GM21515 (cell line): ENCODE data around the gene POLR2L.

Source experiments
- ATAC-seq: cut with Tn5 transposase; IDR thresholded peaks from one replicate; pipeline ENCODE4 v1.9.1; 2021; ENCODE audit not compliant: unreplicated experiment

POLR2L gene

DNA sequence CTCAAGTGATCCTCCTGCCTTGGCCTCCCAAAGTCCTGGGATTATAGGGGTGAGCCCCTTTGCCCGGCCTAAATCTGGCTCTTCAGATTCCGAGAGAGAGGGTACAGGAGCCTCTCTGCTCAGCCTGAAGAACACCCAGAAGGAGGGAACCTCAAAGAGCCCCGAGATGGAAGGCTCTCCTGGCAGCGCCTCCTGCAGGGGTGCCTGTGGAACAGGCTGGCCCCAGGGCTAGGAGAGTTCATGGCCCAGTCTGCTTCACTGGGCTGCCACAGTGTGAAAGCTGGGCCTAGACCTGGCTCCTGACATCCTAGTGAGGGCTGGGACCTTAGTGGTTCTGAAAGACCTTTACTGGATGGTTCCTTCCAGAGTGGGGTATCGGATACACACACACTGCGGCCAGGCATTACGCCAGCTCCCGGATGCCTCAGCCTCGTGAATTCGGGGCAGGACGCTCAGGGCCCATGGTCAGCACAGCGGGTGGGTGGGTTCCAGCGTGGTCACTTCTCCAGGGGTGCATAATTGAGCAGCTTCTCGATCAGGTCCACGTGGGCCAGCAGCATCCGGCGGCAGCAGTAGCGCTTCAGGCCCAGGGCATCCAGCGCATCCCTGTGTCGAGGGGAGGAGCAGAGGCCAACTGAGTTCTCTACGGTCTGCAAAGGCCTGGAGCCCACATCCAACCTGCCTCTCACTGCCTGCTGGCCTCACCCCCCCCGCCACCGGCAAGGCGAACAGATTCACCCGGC is 2.3 kb downstream of the POLR2L start:
- ATAC-seq, result no peak

DNA sequence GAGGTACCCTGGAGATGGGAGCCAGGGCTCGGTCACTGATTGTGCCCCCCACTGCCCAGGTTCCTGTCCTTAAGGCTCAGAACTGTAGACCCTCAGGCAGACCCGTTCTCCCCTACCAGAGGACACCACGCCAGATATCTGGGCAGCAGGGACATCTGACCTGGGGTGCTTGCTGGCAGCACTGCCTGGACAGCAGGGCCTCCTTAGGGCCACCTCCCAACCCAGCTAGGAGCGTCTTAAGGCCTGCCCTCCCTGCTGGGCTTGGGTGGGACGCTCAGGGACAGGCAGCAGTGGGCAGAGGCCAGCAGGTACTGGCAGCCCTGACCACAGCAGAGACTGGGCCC is 3.1 kb downstream of the POLR2L start:
- no peak for ATAC-seq

DNA sequence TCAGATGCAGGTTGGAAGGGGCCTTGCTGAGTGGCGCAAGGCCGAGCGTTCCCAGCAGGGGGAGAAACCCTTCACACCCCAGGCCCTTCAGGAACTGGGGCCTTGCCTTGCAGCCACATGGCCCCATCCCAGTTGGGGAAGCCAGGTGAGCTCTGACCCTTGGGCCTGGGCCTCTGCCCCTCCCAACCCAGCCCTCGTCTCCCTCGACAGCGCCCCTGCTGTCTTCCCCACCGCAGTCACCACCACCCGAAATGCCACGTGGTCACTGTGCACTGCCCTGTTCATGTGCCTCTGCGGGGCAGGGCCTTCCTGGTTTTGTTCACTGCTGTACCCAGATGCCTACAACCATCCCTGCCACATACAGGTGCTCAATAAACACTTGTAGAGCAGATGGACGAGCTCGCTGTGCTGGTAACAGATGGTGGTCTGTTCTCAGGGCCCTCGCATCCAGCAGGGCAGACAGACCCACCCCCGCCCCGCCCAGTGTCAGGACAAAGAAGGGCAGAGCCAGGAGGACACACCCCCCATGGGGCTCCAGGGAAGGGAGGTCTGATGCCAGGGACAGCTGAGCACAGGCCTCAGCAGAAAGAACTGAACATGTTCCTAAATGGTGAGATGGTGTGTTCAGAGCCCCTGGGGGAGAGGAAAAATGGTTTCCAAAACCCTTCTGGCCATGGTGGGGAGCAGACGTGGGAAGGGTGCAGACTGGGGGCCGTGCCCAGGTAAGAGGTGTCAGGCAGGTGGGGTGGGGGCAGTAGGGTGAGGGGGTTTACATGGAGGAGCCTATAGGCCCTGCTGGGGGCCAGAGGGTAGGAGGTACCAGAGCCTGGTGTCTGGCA is 3.7 kb downstream of the POLR2L start:
- no peak for ATAC-seq

DNA sequence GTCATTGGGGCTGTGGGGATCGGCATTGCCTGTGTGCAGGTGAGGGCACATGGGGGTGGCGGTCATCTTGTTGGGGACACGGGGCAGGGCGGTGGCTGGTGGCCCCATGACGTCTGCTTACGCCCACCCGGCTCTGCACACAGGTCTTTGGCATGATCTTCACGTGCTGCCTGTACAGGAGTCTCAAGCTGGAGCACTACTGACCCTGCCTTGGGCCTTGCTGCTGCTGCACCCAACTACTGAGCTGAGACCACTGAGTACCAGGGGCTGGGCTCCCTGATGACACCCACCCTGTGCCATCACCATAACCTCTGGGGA is 4.4 kb downstream of the POLR2L start:
- ATAC-seq, result no peak

DNA sequence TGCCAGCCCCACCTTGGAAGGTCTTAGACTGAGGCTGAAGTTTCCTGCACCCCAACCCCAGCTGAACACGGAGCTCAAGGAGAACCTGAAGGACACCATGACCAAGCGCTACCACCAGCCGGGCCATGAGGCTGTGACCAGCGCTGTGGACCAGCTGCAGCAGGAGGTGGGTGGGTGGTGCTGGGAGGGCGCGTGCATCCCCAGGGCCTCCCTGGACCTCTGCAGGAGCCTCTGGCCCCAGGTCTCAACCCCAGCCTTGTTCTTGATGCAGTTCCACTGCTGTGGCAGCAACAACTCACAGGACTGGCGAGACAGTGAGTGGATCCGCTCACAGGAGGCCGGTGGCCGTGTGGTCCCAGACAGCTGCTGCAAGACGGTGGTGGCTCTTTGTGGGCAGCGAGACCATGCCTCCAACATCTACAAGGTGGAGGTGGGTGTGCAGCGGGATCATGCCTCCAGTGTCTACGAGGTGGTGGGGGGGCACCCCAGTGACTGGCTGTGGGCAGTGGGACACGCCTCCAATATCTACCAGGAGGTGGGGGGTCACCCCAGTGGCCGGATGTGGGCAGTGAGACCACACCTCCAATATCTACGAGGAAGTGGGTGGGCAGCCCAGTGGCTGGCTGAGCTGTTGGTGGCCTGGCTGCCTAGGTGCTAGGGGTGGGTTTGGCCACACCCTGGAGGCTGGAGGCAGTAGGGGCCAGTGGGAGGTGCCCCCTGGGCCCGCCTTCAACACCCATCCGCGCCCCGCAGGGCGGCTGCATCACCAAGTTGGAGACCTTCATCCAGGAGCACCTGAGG is 4.9 kb downstream of the POLR2L start:
- ATAC-seq, result no peak

DNA sequence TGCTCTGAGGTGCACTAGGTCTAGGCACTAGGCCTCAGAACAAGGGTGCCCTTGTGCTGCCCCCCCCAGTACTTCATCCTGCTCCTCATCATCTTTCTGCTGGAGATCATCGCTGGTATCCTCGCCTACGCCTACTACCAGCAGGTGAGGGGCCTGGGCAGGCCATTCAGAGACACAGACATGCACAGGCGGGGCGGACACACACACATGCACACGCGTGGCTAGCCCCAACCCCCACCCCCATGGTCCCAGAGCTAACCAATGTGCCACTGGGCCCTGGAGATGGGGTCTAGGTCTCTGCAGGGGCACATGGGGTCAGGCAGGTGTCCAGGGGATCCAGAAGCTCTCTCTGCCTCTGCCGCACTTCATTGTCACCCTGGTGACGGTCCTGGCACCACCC is 5.6 kb downstream of the POLR2L start:
- ATAC-seq, result no peak

DNA sequence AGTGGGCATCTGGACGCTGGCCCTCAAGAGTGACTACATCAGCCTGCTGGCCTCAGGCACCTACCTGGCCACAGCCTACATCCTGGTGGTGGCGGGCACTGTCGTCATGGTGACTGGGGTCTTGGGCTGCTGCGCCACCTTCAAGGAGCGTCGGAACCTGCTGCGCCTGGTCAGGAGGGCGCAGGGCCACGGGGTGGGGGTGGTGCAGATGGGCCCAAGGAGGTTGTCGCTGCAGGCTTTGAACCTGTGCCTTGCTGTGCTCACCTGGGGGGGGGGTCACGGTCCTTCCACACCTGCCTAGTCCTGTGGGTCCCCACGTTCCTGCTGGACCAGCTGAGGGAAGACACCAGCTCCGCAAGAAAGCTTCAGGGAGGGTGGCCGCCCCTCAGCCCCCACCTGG is 6.1 kb downstream of the POLR2L start:
- no peak for ATAC-seq

DNA sequence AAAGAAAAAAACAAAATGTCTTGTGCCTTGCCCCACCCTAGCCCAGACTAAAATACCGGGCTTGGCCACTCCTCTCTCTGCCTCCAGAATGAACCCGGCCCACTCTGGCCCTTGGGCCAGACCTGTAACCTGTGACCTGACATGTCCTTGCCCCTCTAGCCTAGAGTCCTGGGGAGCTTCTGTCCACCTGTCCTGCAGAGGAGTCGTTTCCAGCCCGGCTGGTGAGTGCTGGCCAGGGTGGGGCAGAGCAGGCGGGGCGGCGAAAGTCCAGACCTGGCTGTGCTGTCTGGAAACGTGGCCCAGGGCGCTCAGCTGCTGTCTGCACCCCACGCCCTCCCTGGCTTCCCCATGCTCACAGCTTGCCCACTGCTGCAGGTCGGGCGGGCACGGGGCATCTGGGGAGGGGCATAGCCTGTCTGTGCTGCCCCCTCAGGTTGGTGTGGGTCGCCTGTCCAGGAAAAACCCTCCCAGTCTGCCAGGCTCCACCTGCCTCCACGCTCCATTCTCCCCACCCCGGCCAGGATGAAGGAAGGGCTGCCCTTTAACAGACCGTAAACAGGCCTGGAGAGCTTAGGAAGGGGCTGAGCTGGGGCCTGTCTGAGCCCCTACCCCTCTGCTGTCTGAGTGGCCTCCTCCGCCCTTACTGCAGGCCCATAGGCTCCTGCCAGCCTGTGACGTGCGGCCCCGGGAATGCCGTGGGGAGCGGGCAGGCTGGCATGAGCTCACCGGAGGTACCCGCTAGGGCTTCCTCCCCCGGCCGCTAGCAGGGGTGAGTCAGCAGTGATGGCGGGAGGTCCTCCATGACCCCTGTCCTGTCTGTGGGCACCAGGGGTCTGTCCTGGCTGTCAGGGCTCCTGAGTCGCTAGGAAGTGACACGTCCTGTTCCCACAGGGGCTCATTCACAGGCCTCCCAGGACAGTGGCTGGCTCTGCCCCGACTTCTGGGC is 7.7 kb downstream of the POLR2L start:
- no peak for ATAC-seq

DNA sequence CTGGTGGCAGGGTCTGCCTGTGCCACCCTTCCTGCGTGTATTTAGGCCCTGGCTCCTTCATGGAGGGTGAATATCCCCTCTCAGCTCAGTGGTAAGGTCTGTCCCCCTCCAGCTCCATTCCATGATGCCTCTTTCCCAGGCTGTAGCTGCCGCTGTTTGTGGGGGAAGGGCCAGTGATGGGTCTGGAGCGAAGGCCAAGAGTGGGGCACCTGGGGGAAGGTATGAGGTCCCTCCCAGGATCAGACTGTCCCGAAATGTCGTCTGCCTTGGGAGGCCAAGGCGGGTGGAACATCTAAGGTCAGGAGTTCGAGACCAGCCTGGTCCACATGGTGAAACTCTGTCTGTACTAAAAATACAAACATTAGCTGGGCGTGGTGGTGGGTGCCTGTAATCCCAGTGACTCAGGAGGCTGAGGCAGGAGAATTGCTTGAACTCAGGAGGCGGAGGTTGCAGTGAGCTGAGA is 8.4 kb downstream of the POLR2L start:
- ATAC-seq, result no peak

DNA sequence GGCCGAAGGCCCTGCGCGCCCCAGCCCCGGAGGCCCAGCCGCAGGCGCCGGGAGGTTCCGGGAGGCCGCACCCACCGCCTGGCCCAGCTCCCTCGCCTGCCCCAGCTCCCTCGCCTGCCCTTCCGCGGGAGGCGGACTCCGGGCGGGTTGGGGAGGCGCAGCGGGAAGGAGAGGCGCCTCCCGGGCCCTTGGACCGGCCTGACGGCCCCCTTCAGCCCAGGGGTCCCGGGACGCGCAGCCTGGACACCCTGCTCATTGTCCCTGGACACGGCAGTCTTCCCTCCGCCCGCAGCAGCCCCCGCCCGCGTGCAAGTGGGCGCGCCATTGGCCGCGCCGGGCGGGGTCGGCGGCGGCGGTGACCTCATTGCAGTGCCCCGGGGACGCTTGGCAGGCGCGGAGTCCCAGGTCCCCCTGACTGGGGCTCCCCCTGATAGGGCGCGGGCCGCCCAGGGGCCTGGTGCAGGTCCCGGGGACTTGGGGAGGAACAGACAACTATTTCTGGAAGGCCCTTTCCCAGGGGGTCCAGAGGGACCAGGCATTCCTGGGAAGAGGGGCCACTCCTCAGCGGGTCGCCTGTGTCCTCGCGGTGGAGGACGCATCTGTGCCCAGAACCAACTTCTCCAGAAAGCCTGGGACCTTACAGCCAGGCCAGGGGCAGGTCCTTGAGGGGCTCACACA is 9.1 kb downstream of the POLR2L start:
- peak; percentile 34 for ATAC-seq

DNA sequence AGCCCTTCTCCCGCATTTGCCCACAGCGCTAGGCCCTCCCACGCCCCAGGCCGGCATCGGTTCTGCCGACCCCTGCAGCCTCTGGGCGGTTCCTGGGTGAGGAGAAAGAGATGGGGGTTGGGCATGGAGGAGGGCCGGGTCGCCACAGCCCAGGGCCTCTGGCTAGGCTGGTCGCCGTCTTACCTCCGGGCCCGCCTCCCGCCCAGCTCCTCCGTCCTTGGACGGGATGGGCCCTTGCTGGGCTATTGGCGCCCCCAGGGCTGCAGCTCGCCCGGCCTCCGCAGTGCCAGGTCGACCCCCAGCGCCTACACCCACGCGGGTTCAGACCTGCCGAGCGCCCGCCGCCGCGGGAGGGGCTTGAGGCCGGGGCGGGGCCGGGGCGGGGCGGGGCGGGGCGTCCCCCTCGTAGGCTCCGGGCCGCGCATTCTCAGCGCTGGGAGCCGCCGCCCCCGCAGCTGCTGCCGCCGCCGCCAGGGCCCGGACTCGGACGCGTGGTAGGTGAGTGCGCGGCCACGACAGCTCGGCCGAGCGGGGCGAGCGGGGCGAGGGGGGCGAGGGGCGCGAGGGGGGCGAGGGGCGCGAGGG is 9.7 kb downstream of the POLR2L start, which contains the start of gene CD151:
CD151 (plus strand) TSS at position 424 of the 585 bp plus-strand sequence. CDS start 3,118 bp downstream, outside the sequence.
- ATAC-seq, result peak; percentile 39

DNA sequence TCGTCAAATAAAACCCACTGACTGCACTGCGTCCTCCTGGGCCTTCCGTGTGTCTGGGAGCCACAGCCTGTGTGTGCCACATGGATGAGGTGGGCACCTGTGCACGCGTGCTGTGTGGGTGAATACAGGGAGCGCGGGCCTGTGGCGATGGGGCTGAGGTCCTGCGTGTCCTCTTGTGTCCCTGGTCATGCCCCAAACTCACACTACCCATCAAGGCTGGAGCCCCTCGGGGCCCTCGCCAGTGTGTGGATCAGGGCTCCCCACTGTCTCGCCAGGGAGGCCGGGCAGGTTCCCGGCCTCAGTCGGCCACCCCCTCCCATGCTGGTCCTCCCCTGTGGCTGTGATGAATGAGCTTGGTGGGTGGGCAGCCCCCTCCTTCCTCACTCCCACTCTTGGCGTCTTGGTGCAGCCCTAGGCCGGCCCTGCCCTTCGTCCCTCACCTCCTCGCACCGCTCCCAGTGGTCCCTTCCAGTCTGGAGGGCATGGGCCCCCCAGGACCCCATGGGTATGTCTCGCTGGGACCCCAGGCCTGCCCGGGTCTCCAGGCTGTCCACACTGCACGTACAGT is 10.3 kb downstream of the POLR2L start:
- ATAC-seq, result no peak

DNA sequence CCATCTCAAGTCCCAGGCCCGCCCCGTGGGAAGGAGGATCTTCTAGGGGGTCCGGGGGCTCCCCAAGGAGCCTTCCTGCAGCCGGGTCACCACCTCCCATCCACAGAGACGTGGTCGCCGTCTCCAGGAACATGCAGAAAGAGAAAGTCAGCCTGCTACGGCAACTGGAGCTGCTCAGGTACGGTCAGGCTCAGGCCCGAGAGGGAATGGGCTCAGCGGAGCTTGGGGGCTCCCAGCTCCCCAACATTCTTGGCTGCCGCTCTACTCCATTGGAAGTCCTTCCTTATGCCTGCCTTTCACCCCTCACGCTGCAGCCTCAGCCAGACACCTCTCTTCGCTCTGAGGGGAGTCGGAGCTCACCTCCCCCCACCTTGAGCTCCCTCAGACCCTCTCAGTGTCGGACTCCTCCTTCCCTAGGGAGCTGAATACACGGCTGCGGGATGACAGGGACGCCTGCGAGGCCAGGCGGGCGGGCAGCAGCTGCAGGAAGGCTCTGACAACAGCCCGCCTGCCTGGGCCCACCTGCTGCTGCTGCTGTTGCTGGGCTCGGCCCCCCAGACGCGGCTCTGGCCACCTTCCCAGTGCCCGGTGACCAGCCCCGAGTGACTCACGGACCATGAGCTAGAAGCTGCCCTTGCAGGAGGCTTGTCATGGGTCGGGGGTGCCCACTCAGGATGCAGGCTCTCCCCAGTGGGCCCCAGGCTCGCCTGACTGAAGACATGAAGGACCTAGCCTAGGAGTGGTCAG is 11.0 kb downstream of the POLR2L start:
- ATAC-seq, result no peak

DNA sequence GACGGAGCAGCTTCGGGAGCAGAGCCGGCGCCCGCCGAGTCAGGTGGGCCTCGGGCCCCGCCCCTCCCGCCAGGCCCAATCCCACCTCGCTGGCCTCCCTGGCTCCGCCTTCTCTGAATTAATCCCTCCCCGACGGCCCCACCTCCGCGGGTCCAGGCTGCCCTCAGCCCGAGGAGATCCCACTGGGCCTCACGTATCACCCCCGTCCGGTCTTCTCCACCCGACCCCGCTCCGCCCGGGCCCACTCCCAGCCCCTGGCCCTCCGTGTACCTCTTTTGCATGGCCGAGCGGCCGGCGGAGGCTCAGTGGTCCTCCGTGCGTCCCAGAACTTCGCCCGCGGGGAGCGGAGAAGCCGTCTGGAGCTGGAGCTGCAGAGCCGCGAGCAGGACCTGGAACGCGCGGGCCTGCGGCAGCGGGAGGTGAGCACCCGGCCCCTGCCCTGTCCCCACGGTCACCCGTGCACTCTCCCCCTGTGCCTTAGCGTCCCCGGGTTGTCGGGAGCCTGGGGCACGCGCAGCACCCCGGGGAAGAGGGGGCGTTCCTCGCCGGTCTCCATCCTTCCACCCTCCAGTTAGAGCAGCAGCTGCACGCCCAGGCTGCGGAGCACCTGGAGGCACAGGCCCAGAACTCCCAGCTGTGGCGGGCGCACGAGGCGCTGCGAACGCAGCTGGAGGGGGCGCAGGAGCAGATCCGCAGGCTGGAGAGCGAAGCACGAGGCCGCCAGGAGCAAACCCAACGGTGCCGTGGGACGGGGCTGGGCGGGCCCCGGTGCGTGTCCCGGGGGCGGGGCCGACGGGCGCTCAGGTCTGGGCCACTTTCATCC is 11.8 kb downstream of the POLR2L start:
- no peak for ATAC-seq

DNA sequence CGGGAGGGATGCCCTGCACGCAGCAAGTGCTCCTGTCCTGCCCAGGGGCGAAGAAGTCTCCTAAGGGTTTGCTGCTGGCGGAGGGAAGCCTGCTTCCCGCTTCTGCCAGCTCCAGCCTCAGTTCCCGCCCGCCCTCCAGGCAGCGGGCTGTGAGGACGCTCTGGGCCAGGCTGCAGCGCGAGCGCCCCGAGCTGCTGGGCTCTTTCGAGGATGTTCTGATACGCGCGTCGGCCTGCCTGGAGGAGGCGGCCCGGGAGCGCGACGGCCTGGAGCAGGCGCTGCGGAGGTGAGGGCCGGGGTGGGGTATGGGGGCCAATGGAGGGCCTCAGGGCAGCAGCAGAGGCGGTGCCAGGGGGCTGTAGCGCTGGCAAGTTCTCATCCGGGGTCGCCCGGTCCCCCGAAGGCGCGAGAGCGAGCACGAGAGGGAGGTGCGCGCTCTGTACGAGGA is 12.5 kb downstream of the POLR2L start:
- ATAC-seq, result no peak

DNA sequence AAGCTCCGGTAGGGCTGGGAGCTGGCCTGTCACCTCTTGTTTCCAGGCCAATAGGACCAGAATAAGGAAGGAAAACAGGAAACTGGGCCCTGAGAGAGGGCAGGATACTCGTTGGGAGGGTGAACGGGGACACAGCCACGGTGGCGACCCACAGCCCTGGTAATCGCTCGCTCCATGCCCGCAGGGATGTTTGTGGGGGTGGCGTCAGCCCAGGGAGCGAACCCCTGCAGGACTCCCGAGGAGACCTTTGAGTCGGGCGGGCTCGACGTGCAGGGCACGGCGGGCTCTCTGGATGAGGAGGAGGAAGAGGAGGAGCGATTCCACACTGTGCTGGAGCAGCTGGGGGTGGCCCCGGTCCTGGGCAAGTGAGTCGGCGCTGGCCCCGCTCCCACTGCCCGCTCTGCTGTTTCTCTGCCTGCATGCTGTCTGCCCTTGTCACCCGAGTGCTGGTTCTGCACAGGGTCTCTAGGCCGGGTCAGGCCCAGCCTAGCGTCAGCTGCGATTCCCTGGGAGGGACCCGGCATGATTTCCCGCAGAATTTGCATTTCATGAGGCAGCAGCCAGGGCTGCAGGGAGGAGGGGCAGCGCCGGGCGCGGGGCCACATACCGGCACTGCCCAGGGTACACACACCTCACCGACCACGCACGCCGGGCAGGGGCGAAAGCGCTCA is 13.0 kb downstream of the POLR2L start:
- no peak for ATAC-seq
